GM21447 (cell line): ENCODE results near the gene MAGEB17.
"Not testable (repeated sequence)": the region's sequence is repeated elsewhere in the genome, so short reads cannot be mapped to it uniquely, and the experiment has no call there.

Source experiments
- ATAC-seq: cut with Tn5 transposase; IDR thresholded peaks from one replicate; pipeline ENCODE4 v1.9.1; 2021; ENCODE audit not compliant: unreplicated experiment

The MAGEB17 gene

GRCh38 chrX:16167181-16167580 lies at the start of gene MAGEB17:
MAGEB17 (plus strand) TSS chrX:16167481; CDS start chrX:16170383, 2,902 bp downstream.
- no peak for ATAC-seq

GRCh38 chrX:16119353-16120220 lies 47.7 kb upstream of the MAGEB17 start:
- peak; percentile 86 for ATAC-seq

GRCh38 chrX:16120431-16120830 lies 46.9 kb upstream of the MAGEB17 start:
- ATAC-seq = no peak

- peak; percentile 37 for ATAC-seq
Measured at GRCh38 chrX:16123222-16123786, 44.0 kb upstream of the MAGEB17 start, which contains the start of gene GRPR. GRPR (plus strand) TSS chrX:16123565; CDS start chrX:16123954, 389 bp downstream.

GRCh38 chrX:16124201-16124600 lies 43.1 kb upstream of the MAGEB17 start:
- ATAC-seq = no peak

- no peak for ATAC-seq
Measured at GRCh38 chrX:16125520-16126149, 41.6 kb upstream of the MAGEB17 start.

- no peak for ATAC-seq
Measured at GRCh38 chrX:16130707-16131106, 36.6 kb upstream of the MAGEB17 start.

- no peak for ATAC-seq
Measured at GRCh38 chrX:16134936-16135335, 32.3 kb upstream of the MAGEB17 start.

- ATAC-seq = no peak
Measured at GRCh38 chrX:16136080-16136479, 31.2 kb upstream of the MAGEB17 start.

- ATAC-seq = peak; percentile 90
Measured at GRCh38 chrX:16137416-16138107, 29.7 kb upstream of the MAGEB17 start.

- no peak for ATAC-seq
Measured at GRCh38 chrX:16138108-16138427, 29.2 kb upstream of the MAGEB17 start.

- no peak for ATAC-seq
Measured at GRCh38 chrX:16140448-16140847, 26.8 kb upstream of the MAGEB17 start.

GRCh38 chrX:16140983-16141382 lies 26.3 kb upstream of the MAGEB17 start:
- ATAC-seq = no peak

- no peak for ATAC-seq
Measured at GRCh38 chrX:16141422-16142245, 25.6 kb upstream of the MAGEB17 start.

GRCh38 chrX:16142246-16142558 lies 25.1 kb upstream of the MAGEB17 start:
- no peak for ATAC-seq

GRCh38 chrX:16143968-16144367 lies 23.3 kb upstream of the MAGEB17 start:
- ATAC-seq = no peak

- no peak for ATAC-seq
Measured at GRCh38 chrX:16144420-16144819, 22.9 kb upstream of the MAGEB17 start.

GRCh38 chrX:16145093-16145492 lies 22.2 kb upstream of the MAGEB17 start:
- not testable (repeated sequence) for ATAC-seq

- no peak for ATAC-seq
Measured at GRCh38 chrX:16145656-16146055, 21.6 kb upstream of the MAGEB17 start.

GRCh38 chrX:16148896-16149295 lies 18.4 kb upstream of the MAGEB17 start:
- no peak for ATAC-seq
